PFSK-1 (cell line): ENCODE measurements around the gene MPEG1.

Experiments
- FOXP2 ChIP-seq: optimal IDR thresholded peaks from 2 replicates; pipeline ENCODE3; 2011; ENCODE audit warnings: borderline replicate concordance, control low read depth, inconsistent platforms; ENCODE audit not compliant: insufficient read depth; ENCODE audit errors: extremely low read length, extremely low read depth
- POLR2AphosphoS5 ChIP-seq: IDR thresholded peaks from 2 replicates; pipeline ENCODE4 v1.6.1; 2012; ENCODE audit warnings: low read depth, mild to moderate bottlenecking, control low read depth, low read length, moderate library complexity
- TAF1 ChIP-seq: IDR thresholded peaks from 2 replicates; pipeline ENCODE4 v1.6.1; 2012; ENCODE audit warnings: low read length, control low read depth, borderline replicate concordance; ENCODE audit not compliant: insufficient read depth

DNA sequence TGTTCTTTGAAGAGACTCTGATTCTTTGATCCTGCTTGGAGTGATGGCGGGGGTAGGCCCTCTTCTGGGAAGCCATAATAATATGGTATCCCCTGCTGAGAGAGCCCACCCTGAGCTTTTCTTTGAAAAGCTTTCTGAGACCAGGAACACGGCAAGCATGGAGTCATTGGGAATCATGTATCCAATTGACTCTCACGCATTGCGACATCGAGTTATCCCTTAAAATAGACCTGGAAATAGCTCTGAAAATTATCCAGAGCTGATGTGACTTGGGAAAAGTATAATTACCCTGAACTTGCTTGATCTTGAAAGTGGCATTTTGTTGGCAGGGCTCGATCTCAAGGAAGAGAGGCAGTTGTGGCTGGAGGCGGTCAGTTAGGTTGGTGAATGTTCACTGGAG is 36.8 kb upstream of the MPEG1 start:
- TF ChIP-seq FOXP2 (no peak), POLR2AphosphoS5 (no peak), TAF1 (no peak)
